ENCODE results near the gene MBD2.

- TF ChIP-seq CTCF (conservative IDR thresholded peaks at IDR 0.05 in 1 of 2, IDR thresholded peaks at IDR 0.05 in 1 of 2; ENCODE audit: low read depth in 1 of 2, low read length in 2 of 2), result no peak
- no peak for TF ChIP-seq EZH2 (IDR thresholded peaks at IDR 0.05; ENCODE audit: low read length, missing control alignments)
Measured at GRCh38 chr18:54263904-54264336, 39.5 kb upstream of the MBD2 start.

All from fibroblast of lung (primary cell).